Testis (tissue), 2 donors: ENCODE measurements around the gene HPSE.

Source experiments
- POLR2A ChIP-seq: fragments of 450-650 bp; IDR thresholded peaks from one replicate; pipeline ENCODE4 v1.6.1; 2017; ENCODE audit warnings: antibody characterized with exemption, mild to moderate bottlenecking, moderate library complexity
- TF ChIP-seq, protein P1 (sequence below), 3 experiments: fragments of 450-650 bp in 2 of 3; fragments of 200-600 bp in 1 of 3; sonication (generic) in 1 of 3; IDR thresholded peaks; one replicate each; pipeline ENCODE4 v1.5.1; 2016 to 2019; ENCODE audit warnings: antibody characterized with exemption in 3 of 3, mild to moderate bottlenecking in 2 of 3, moderate library complexity in 1 of 3

DNA sequence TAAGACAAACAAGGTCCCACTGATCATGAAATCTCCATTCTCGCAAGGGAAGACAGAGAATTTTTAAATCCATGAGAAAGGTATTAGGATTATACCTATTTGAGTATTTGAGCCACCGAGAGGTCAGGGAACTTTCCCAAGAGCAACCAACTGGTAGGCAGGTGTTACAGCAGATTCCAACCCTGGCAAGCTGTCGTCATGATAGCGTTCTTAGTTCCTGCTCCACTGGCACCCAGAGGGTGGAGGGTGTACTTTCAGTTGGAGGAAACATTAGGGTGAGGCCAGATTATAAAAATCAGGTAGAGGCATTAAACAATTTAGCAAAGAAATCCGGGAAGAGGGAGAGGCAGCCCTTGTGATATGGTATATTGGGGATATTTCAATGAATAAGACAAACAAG lies 73.3 kb downstream of the HPSE start:
- TF ChIP-seq, protein P1, sequence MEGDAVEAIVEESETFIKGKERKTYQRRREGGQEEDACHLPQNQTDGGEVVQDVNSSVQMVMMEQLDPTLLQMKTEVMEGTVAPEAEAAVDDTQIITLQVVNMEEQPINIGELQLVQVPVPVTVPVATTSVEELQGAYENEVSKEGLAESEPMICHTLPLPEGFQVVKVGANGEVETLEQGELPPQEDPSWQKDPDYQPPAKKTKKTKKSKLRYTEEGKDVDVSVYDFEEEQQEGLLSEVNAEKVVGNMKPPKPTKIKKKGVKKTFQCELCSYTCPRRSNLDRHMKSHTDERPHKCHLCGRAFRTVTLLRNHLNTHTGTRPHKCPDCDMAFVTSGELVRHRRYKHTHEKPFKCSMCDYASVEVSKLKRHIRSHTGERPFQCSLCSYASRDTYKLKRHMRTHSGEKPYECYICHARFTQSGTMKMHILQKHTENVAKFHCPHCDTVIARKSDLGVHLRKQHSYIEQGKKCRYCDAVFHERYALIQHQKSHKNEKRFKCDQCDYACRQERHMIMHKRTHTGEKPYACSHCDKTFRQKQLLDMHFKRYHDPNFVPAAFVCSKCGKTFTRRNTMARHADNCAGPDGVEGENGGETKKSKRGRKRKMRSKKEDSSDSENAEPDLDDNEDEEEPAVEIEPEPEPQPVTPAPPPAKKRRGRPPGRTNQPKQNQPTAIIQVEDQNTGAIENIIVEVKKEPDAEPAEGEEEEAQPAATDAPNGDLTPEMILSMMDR (IDR thresholded peaks at IDR 0.05): no peak
- TF ChIP-seq POLR2A: no peak
